ENCODE data around the gene ITGB2.

ITGB2 gene

GRCh38 chr21:44838951-44839350 is 81.7 kb downstream of the ITGB2 start:
- no peak for DNase-seq (ENCODE audit: low read depth)

DNA sequence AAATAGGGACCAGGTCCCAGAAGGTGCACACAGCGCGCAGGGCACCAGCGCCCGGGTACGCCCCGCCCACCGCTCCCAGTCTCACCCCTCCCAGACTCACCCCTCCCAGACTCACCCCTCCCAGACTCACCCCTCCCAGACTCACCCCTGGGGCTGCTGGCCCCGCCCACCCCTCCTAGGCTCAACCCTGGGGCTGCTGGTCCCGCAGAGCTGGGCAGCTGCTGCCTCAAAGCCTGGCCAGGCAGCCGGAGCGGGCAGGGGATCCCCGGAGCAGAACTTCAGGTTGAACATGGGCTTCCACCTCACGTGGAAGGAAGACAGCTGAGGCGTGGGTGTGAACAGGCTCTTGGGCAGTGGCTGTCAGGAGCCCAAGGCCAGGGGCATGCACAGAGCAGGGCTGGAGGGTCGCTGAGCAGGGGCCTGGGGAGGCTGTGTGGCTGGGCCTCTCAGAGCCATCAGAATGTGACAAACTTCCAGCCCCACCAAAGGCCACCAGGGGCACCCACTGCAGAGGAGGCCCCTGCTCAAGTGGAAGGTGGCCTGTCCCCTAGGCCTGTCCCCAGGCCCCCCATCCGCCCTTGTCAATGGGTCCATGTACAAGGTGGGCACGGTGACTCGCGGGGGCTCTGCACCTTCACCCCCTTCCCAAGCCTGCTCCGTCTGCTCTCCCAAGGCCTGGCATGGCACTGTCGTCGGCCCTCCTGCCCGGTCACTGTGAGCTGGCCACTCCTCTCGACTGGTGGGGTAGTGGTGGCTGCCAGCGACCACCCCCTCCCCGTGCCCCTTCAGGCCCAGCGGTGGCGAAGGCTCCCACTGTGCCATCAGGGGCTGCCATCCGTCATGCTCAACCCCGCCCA is 82.4 kb downstream of the ITGB2 start:
- no peak for DNase-seq (ENCODE audit: low read depth)
- no peak overlapping the region for H3K4me3 ChIP-seq (ENCODE audit: low read depth, low read length)
- no peak for TF ChIP-seq CTCF (IDR thresholded peaks at IDR 0.05; ENCODE audit: insufficient read depth, low read depth, low read length, missing control alignments)

More at GRCh38 chr21:44838951-44839350, 81.7 kb downstream of the ITGB2 start:
- H3K4me3 ChIP-seq (ENCODE audit: low read depth, low read length): no peak overlapping the region
- no peak for TF ChIP-seq CTCF (IDR thresholded peaks at IDR 0.05; ENCODE audit: insufficient read depth, low read depth, low read length, missing control alignments)

DNA sequence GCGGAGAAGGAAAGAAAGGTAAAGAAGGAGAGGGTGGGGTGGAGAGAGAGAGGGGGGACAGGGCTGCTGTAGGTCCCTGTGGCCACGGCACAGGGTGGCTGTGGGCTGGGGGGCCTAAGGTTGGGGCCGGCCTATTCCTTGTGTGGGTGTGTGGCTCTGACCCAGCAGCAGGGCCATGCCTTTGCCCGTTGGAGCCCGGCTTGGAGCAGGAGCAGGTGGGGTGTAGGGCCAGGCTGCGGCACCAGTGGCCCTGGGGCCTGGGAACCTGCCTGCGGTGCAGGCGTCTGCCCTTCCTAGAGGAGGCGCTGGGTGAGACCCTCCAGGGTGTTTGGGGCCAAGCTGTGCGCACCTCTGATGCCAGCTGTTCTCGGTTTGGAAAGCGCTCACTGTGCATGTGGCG is 83.2 kb downstream of the ITGB2 start:
- H3K4me3 ChIP-seq (ENCODE audit: low read depth, low read length): no peak overlapping the region
- DNase-seq (ENCODE audit: low read depth): no peak
- no peak for TF ChIP-seq CTCF (IDR thresholded peaks at IDR 0.05; ENCODE audit: insufficient read depth, low read depth, low read length, missing control alignments)

DNA sequence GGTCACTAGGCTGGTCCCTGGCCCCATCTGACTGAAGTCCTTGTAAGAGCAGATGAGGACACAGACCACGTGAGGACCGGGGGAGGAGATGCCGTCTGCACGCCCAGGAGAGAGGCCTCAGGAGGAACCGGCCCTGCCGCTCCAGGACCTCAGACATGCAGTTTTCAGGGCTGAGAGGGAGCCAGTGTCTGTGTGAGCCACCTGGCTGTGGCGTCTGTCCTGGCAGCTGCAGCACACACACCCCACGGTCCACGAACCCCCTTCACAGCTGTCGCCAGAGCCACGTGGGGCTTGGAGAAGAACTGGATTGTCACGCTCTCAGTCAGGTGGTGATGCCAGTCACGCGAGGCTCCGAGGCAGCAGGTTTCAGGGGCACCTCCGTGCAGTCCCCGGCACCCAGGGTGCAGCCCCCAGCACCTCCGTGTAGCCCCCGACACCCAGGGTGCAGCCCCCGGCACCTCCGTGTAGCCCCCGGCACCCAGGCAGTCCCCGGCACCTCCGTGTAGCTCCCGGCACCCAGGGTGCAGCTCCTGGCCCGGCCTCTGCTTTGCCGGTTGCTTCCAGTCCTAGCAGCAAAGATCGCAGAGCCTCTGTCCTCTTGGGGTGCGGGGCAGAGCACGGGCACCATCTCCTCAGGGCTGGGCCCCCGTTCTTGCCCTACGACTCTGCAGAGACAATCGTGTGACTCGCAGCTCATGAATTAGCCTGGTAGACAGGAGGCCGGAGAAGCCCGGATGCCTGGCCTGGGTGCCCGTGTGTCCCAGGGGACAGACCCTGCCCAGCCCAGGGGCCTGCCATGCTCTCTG is 83.8 kb downstream of the ITGB2 start:
- TF ChIP-seq CTCF (IDR thresholded peaks at IDR 0.05; ENCODE audit: insufficient read depth, low read depth, low read length, missing control alignments): no peak
- DNase-seq (ENCODE audit: low read depth): no peak
- no peak overlapping the region for H3K4me3 ChIP-seq (ENCODE audit: low read depth, low read length)

- no peak for TF ChIP-seq CTCF (IDR thresholded peaks at IDR 0.05; ENCODE audit: insufficient read depth, low read depth, low read length, missing control alignments)
- no peak overlapping the region for H3K4me3 ChIP-seq (ENCODE audit: low read depth, low read length)
- no peak for DNase-seq (ENCODE audit: low read depth)
These were observed 84.4 kb downstream of the ITGB2 start for GRCh38 chr21:44836349-44836665.
